GM21786 (cell line): ENCODE measurements around the gene ZBTB46.
"Not testable (repeated sequence)": the region's sequence is repeated elsewhere in the genome, so short reads cannot be mapped to it uniquely, and the experiment has no call there.

Source experiments
- ATAC-seq: cut with Tn5 transposase; IDR thresholded peaks from one replicate; pipeline ENCODE4 v1.9.1; 2021; ENCODE audit not compliant: unreplicated experiment

Gene ZBTB46

GRCh38 chr20:63736893-63737694 lies 94.0 kb downstream of the ZBTB46 start:
- ATAC-seq, result no peak

DNA sequence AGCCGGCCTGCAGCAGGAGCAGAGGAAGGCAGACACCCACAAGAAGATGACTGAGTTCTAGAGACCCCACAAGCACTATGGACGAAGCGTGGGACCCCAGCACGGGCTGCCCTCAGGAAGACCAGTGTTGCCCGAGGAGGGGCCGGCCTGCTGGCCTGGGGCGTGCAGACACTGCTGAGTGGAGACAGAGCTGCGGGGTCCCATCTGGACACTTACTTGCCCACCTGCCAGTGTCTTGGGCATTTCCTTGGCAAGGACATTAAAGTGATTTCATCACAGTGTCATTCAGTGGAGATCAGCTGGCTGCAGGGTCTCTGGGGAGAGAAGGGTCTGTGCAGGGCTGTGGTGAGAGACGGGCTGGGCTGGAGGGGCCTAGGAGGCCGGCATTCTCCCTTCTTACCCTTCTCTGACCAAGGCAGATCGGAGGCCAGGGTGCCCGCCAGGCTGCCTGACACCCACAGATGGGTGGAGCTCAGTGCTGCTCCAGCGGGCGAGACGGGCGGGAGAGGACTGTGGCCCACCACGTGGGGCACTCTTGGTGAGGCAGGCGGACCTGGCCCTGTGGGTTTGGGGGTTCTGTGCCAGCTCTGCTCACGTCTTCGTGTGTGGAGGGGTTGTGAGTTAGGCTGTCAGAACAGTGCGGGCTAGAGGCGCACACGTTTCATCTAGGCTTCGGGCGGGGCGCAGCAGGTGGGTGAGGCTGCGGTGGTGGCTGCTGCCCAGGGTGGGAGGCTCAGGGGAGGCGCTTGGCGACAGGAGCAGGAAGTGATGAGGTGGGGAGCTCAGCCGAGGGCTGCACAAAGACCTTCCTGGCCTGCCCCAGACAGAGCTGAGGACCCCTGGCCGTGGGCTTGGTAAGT lies 95.0 kb downstream of the ZBTB46 start, which contains the start of gene LIME1:
LIME1 (plus strand) TSS at position 806 of the 860 bp plus-strand sequence. CDS start 886 bp downstream, outside the sequence.
- no peak for ATAC-seq

DNA sequence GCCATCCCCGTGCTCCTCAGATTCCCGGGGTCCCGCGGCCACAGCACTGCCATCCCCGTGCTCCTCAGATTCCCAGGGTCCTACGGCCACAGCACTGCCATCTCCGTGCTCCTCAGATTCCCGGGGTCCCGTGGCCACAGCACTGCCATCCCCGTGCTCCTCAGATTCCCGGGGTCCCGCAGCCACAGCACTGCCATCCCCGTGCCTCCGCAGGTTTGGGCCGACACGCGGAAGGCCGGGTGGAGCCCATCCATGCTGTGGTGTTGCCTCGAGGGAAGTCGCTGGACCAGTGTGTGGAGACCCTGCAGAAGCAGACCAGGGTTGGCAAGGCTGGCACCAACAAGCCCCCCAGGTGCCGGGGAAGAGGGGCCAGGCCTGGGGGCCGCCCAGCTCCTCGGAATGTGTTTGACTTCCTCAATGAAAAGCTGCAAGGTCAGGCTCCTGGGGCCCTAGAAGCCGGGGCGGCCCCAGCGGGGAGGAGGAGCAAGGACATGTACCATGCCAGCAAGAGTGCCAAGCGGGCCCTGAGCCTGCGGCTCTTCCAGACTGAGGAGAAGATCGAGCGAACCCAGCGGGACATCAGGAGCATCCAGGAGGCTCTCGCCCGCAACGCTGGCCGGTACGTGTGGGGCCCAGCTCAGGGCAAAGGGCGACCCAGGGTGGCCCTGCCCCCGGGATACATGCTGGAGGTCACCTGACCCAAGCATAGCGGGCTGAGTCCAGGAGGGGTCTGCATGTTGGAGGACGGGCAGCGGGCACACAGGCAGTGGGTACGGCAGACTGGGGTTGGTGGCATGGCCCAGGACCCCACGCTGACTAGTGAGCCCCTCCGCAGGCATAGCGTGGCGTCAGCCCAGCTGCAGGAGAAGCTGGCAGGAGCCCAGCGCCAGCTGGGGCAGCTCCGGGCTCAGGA lies 95.9 kb downstream of the ZBTB46 start:
- ATAC-seq, result no peak

- no peak for ATAC-seq
Observed at GRCh38 chr20:63734111-63734945, 96.7 kb downstream of the ZBTB46 start.

- ATAC-seq, result no peak
Observed at GRCh38 chr20:63733579-63734081, 97.4 kb downstream of the ZBTB46 start.

GRCh38 chr20:63733117-63733516 lies 97.9 kb downstream of the ZBTB46 start:
- no peak for ATAC-seq

- no peak for ATAC-seq
Observed at GRCh38 chr20:63732118-63733095, 98.7 kb downstream of the ZBTB46 start.

GRCh38 chr20:63731410-63731809 lies 99.7 kb downstream of the ZBTB46 start:
- ATAC-seq, result no peak

DNA sequence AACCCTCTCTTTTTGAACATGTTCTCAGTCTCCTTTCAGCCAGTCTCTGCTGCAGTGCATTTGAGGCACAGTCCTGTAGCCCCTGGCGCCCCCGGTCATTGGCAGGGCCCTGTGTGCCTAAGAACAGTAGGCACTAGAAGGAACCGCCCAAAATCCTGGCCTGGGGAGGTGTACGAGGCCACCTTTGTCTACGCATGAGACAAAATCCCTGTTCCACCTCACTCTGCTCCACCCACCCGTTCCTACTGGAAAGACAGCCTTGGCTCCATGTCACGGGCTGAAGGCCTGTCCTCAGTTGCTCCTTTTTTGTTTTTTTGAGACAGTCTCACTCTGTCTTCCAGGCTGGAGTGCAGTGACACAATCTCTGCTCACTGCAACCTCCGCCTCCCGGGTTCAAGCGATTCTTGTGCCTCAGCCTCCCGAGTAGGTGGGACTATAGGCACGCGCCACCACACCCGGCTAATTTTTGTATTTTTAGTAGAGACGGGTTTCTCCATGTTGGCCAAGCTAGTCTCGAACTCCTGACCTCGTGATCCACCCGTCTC lies 100.8 kb downstream of the ZBTB46 start:
- ATAC-seq, result not testable (repeated sequence)

- not testable (repeated sequence) for ATAC-seq
Observed at GRCh38 chr20:63722967-63723622, 108.0 kb downstream of the ZBTB46 start.

DNA sequence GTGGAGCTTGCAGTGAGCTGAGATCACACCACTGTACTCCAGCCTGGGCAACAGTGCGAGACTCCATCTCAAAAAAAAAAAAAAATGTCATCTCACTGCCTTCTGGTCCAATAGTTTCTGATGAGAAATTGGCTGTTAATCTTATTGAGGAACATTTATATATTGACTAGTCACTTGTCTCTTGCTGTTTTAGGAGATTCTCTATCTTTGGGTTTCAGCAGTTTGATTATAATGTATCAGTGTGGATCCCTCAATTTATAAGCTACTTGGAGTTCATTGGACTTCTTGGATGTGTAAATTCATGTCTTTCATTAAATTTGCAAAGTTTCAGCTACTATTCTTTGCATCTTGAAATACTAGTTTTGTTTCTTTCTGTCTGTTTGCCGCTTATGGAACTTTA lies 112.1 kb downstream of the ZBTB46 start:
- no peak for ATAC-seq

DNA sequence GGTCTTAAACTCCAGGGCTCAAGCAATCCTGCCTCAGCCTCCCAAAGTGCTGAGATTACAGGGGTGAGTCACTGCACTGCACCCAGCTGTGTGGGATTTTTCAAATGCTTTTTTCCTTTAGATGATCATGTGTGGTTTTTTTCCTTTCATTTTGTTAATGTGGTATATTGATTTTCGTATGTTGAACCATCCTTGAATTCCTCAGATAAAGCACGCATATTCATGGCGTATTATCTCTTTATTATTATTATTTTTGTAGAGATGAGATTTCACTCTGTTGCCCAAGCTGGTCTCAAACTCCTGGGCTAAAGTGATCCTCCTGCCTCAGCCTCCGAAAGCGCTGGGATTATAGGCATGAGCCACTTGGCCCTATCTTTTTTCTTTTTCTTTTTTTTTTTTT lies 116.2 kb downstream of the ZBTB46 start:
- no peak for ATAC-seq

DNA sequence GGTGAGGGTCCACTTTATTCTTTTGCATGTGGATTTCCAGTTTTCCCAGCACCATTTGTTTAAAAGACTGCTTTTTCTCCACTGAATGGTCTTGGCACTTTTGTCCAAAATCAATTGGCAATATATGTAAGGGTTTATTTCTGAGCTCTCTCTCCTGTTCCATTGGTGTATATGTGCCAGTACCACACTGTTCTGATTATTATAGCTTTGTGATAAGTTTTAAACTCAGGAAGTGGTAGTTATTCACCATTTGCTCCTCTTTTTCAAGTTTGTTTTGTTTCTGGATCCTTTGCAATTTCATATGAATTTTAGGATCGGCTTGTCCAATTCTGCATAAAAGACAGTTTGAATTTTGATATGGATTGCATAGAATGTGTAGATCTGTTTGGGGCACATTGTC lies 118.9 kb downstream of the ZBTB46 start:
- ATAC-seq, result no peak

- no peak for ATAC-seq
Observed at GRCh38 chr20:63711085-63711645, 119.9 kb downstream of the ZBTB46 start.

GRCh38 chr20:63709149-63709527 lies 121.9 kb downstream of the ZBTB46 start:
- ATAC-seq, result no peak

DNA sequence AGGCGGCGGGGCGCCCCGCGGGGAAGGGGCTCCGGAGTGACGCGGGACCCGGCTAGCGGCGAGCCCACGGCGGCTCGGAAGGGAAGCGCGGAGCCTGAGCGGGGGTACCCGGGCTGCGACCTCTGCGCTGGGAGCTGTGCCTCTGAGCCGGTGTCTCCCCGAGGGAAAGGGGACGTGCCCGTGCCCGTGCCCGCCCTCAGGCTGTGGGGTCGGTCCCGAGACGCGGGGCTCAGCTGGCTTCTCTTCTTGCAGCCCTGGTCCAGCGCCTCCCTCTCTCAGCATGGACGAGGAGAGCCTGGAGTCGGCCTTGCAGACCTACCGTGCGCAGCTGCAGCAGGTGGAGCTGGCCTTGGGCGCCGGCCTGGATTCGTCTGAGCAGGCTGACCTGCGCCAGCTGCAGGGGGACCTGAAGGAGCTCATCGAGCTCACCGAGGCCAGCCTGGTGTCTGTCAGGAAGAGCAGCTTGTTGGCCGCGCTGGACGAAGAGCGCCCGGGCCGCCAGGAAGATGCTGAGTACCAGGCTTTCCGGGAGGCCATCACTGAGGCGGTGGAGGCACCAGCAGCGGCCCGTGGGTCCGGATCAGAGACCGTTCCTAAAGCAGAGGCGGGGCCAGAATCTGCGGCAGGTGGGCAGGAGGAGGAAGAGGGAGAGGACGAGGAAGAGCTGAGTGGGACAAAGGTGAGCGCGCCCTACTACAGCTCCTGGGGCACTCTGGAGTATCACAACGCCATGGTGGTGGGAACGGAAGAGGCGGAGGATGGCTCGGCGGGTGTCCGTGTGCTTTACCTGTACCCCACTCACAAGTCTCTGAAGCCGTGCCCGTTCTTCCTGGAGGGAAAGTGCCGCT lies 122.5 kb downstream of the ZBTB46 start:
- ATAC-seq, result peak; percentile 24
